Omental fat pad (tissue), 4 donors: Measurements from ENCODE around the gene BRCA2. TPM values are rescaled to one million over a fixed set of nuclear protein-coding genes. Genes with fewer than 3 reads are reported as not detected.

ENCODE experiments used
- ATAC-seq: fragments of 150-250 bp; one replicate; pipeline ENCODE4 v1.9.1; 2016; ENCODE audit warnings: mild to moderate bottlenecking, moderate library complexity; ENCODE audit not compliant: low FRiP score
- DNase-seq: peaks from one replicate; pipeline ENCODE4 v3.0.0-alpha.2; 2019; ENCODE audit warnings: low spot score
- CTCF ChIP-seq, 3 donors: fragments of 450-650 bp; IDR thresholded peaks; one replicate each; pipeline ENCODE4 v1.5.1; 2016 to 2017; ENCODE audit warnings: antibody characterized with exemption in 3 of 3, mild to moderate bottlenecking in 3 of 3, moderate library complexity in 2 of 3
- total RNA-seq, 4 donors: library from RNA; depleted of rRNA; stranded (reverse); fragments of >200 nt; gene quantifications; one replicate each; pipeline ENCODE4 v1.1.0, GENCODE V29; 2016

BRCA2 gene
- total RNA-seq, 4 donors from 2014 or later = 2.0 to 3.3 (median 2.5) TPM

DNA sequence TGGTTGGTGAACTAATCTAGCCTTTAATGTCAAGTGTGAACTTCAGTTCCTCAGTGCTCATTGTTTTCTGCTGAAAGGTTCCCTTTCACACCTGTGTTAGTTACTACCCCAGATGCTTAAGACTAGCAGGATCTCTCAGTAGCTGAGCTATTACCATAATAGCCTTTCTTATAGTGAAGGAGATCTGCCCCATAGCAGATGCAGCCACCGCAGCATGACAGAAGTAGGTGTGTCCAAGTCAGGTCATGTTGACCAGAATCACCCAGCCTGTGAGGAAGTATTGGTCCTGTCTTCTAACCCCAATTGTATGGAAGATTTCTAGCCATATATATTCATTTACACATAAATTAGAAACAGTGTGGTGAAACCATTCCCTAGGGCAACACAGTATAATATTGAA, 37.5 kb upstream of the BRCA2 start:
- no peak for DNase-seq
- TF ChIP-seq CTCF (IDR thresholded peaks at IDR 0.05) = no peak
- no peak for ATAC-seq

DNA sequence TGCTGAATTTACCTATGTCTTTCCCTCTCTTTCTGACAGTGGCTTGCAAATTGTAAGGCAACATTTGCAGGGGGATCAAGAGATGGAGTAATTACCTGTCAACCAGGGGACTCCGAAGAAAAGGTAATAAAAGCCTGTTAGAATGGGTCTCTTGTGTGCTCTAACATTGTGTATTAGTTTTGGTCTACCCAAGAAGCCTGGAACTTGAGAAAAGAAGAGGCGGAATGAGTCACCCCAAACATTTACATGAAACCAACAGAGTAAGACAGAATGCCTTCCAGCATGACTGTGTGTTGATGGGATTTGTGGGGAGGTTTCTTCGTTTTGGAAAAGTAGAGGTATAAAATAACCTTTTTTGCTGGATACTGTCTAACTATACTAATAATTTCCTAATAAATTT, 36.9 kb upstream of the BRCA2 start:
- no peak for DNase-seq
- TF ChIP-seq CTCF (IDR thresholded peaks at IDR 0.05) = no peak
- no peak for ATAC-seq

DNA sequence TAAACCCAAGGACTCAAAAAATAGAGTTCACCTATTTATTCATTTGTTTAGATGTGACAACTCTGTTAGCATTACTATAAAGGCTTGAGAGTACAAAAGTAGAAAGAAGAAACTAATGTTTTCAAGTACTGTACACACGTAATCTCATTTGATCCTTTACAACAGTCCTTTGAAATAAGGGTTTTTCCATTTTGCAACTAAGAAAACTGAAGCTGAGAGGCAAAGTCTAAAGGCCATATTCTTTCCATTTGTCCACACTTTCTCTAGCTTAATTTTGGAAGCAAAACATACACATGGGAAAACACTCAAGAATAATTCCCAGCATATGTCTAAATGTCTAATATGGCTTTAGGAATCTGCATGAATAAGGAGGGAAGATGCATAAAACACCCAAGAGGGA, 34.2 kb upstream of the BRCA2 start:
- DNase-seq (no peak), ATAC-seq (no peak)
- TF ChIP-seq CTCF (IDR thresholded peaks at IDR 0.05) = no peak

GRCh38 chr13:32282096-32282711, 33.1 kb upstream of the BRCA2 start:
- ATAC-seq (no peak), DNase-seq (no peak)
- no peak for TF ChIP-seq CTCF (IDR thresholded peaks at IDR 0.05)

GRCh38 chr13:32284927-32285632, 30.2 kb upstream of the BRCA2 start:
- TF ChIP-seq CTCF (IDR thresholded peaks at IDR 0.05) = no peak
- no peak for ATAC-seq
- no peak for DNase-seq

DNA sequence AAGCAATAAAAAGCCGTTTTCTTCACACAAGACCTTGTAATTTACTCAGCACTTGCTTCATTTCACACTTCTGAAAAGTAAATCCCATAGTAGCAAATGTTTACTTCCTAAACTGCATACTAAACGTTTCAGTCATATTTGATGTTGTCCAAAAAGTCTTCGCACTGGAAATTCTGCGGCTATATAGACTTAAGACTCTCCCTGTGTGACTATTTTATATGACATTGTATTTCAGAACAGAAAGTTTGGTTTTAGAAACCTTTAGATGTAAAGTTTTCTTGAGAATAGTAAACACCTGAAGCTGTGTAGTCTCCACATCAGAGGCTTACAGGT, 29.7 kb upstream of the BRCA2 start:
- ATAC-seq (no peak), DNase-seq (no peak)
- TF ChIP-seq CTCF (IDR thresholded peaks at IDR 0.05) = no peak

- DNase-seq = no peak
- no peak for TF ChIP-seq CTCF (IDR thresholded peaks at IDR 0.05)
- ATAC-seq = no peak
Measured at GRCh38 chr13:32297206-32297605, 18.1 kb upstream of the BRCA2 start.
